GM13976 (cell line): ENCODE data around the gene PHLDB2.

Experiments
- DNase-seq: peaks from one replicate; pipeline ENCODE4 v3.0.0; 2012; ENCODE audit warnings: low spot score
- in situ Hi-C: fragments of 300-500 bp; cut with MboI; formaldehyde crosslinking; loops from one replicate; pipeline ENCODE4 v1.12.0; 2022; ENCODE audit warnings: low sequenced_read_pairs, mixed read lengths, inconsistent platforms; ENCODE audit not compliant: unreplicated experiment
- TF ChIP-seq, protein P1 (sequence below): IDR thresholded peaks from 2 replicates; pipeline ENCODE4 v1.5.1; 2012; ENCODE audit warnings: borderline replicate concordance, mild to moderate bottlenecking; ENCODE audit not compliant: insufficient read depth; ENCODE audit errors: extremely low read depth, missing control alignments, control extremely low read depth

The PHLDB2 gene

DNA sequence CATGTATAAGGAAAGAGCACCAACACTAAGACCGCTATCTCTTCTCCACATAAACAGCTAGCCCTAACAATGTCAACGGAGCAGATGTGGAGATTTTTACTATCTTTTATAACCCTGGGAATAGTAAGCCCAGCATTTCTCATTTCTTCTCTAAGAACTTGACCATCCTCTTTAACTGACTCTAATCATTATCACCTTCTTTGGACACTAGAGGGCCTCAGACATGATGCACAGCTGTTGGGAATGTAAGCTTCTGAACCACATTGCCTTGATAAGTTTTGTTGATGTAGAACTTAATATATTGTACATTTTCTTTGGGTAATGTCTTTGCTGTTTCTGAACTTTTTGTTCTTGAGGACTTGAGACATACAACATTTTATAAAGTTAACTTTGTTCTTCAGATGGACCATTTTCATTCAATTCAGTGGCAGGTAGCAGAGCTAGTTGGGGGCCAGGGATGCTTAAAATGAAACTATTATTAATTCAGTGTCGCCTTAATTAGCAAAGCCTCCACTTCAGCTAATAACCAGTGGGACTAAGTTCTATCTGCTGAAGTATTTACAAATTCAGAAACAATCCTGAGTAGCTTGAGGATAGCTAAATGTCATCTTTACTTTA lies 130.1 kb downstream of the PHLDB2 start:
- peak; percentile 49 for DNase-seq
- TF ChIP-seq, protein P1, sequence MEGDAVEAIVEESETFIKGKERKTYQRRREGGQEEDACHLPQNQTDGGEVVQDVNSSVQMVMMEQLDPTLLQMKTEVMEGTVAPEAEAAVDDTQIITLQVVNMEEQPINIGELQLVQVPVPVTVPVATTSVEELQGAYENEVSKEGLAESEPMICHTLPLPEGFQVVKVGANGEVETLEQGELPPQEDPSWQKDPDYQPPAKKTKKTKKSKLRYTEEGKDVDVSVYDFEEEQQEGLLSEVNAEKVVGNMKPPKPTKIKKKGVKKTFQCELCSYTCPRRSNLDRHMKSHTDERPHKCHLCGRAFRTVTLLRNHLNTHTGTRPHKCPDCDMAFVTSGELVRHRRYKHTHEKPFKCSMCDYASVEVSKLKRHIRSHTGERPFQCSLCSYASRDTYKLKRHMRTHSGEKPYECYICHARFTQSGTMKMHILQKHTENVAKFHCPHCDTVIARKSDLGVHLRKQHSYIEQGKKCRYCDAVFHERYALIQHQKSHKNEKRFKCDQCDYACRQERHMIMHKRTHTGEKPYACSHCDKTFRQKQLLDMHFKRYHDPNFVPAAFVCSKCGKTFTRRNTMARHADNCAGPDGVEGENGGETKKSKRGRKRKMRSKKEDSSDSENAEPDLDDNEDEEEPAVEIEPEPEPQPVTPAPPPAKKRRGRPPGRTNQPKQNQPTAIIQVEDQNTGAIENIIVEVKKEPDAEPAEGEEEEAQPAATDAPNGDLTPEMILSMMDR, result peak; percentile 71
- in situ Hi-C loops, result no loop called here

DNA sequence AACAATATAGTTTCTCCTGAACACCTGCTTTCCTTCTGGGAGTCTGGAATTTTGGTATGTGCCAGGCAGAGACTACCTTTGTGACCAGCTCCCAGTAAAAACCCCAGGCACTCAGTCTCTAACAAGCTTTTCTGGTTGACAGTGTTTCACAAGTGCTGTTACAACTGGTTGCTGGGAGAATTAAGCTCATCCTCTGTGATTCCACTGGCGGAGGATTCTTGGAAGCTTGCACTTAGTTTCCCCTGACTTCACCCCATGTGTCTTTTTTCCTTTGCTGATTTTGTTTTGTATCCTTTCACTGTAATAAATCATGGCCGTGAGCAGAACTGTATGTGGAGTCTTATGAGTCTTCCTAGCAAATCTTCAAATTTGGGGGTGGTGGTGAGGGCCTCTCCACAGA lies 134.0 kb downstream of the PHLDB2 start:
- in situ Hi-C loops, result no loop called here
- TF ChIP-seq, protein P1, result no peak
- DNase-seq, result no peak

DNA sequence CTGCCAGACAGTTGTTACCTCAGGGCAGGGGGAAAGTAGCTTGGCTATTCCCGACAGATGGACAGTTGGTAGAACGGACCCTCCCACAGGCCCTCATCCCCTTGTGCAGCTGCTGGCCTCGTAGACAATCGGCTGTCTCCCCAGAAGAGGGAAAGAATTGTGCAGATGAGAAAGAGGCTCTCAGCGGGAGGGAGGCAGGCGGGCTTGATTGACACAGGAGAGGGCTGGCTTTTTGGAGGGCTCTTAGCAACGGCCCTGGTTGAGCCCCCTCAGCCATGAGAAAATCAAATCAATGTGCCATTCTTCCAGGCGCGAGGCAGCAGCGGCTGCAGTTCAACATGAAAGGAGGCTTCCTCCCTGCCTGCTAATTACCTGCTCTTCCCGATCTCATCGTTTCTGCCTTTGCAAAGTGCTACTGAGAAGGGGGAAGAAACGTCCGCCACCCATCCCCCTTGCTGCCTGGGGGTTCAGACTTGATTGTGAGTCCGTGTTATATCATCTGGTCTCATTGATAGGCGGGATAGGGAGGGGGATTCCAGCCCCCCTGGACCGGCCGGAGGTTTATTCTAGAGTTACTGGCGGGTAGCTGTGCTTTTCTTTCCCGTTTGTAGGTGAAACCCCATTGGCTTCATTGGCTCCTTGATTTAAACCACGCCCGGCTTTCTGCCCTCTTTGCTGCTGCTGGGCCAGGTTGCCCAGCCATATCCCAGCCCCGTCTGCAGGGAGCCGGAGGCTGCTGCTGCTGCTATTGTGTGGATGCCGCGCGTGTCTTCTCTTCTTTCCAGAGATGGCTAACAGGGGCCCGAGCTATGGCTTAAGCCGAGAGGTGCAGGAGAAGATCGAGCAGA lies 139.8 kb downstream of the PHLDB2 start, which contains the start of gene TAGLN3:
TSS of gene TAGLN3 (plus strand) at position 287 of the 848 bp plus-strand sequence. CDS start at position 788, 501 bp downstream.
- TF ChIP-seq, protein P1, result no peak
- peak; percentile 39 for DNase-seq
- in situ Hi-C loops, result no loop called here

DNA sequence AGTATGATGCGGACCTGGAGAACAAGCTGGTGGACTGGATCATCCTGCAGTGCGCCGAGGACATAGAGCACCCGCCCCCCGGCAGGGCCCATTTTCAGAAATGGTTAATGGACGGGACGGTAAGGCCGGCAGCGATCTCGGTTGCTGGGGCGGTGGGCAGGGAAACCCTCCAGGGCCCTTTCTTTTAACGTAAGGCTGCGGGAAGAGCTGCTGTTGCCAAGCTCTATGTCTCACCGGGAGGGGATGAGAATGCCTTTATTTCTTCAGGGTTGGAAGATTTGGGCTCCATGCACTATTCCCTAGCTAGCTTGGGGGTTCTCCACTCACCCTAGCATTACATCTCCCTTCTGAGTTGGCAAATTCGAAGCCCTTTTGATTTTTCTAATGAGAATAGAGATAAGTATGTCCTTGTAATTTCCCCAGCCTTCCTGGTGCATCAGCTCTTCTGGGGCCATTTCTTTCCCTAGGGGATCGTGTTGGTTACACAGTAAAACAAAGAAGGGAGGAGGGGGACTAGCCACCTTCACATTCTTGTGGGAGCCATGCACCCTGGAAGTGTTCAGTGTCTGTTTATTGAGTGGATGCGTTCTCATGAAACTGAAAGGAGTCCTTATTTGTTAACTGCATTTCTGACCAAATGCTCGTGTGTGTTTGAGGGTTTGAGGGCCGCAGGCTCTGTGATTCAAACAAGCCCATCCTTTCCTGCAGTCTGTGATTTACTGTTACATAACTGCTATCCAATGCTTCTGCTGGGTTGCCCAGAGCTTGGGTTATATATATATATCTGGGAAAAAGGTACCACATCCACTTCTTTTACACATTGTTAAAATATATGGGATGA lies 140.6 kb downstream of the PHLDB2 start:
- in situ Hi-C loops, result no loop called here
- no peak for DNase-seq
- TF ChIP-seq, protein P1, result no peak

DNA sequence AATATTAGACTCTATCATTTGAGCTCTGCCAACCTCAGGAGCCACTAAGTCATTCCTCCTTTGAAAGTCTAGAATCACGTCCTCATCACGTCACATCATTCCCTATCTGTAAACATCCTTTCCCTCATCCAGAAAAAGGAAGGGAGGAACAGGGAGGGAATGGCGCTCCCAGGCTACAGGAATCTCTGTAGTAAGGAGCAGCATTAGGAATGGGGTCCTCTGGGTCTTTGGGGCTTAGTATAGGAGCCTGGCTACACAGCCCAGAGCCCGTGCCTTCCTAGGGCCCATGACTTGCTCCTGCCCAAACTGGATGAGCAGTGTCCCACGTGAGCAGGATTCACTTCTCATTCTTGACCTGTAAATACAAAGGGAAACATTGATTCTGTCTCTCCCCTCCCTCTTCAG lies 141.3 kb downstream of the PHLDB2 start:
- DNase-seq, result no peak
- in situ Hi-C loops, result no loop called here
- TF ChIP-seq, protein P1, result no peak

DNA sequence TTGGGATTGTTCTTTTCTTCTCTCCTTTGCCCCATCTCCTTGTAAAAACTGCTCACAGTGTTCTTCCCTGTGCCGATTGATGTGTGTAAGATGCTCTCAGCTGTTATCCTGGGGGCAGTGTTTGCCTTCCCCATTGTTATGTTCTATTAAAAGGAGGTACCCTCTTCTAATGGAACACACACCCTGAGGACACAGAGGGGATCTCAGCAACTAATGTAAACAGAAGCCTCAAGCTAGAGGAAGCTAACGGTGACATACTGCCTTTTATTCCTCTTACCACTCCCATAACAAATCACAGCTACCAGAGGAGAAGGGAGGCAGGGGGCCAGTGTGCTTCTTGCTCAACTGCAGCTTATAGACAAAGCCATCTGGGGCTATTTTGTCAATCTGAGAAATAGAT lies 141.9 kb downstream of the PHLDB2 start:
- no peak for DNase-seq
- in situ Hi-C loops, result no loop called here
- TF ChIP-seq, protein P1, result no peak
